OCI-LY3 (cell line): Measurements from ENCODE around the gene ARHGEF28.

Source experiments
- EZH2phosphoT487 ChIP-seq: fragments of 200-600 bp; shearing (Covaris generic); IDR thresholded peaks from 2 replicates; pipeline ENCODE4 v1.6.1; 2018; ENCODE audit warnings: antibody characterized with exemption, mixed run types, low read depth
- TF ChIP-seq, protein P1 (sequence below): fragments of 200-600, 300-600 bp; sonication (generic); IDR thresholded peaks from 2 replicates; pipeline ENCODE4 v1.5.1; 2014; ENCODE audit warnings: antibody characterized with exemption, low read length, low read depth

DNA sequence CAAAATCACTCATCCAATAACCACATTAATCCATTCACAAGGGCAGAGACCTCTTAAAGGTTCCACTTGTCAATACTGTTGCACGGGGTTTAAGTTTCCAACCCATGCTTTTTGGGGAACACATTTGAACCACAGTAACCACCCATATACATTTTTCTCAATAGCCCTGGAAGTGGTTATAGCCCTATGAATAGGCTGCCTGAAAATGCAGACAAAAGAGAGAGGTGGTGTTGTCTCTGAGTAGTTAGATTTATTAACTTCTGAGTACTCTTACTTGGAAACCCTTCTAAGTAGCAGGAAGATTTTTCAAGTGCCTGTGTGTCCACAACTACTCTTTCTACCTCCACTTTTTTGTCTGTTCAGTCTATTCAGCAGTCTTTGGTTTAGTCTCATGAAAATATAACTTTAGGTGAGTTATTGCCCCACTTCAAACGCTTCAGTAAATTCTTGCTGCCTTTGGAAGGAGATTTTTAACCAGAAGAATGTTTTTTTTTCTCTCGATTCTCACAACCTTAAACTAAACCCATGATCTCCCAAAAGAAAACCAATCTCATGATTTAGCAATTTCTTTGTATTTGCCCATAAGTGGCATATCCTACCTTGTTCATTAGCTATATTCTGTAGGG, 42.6 kb downstream of the ARHGEF28 start:
- TF ChIP-seq, protein P1, sequence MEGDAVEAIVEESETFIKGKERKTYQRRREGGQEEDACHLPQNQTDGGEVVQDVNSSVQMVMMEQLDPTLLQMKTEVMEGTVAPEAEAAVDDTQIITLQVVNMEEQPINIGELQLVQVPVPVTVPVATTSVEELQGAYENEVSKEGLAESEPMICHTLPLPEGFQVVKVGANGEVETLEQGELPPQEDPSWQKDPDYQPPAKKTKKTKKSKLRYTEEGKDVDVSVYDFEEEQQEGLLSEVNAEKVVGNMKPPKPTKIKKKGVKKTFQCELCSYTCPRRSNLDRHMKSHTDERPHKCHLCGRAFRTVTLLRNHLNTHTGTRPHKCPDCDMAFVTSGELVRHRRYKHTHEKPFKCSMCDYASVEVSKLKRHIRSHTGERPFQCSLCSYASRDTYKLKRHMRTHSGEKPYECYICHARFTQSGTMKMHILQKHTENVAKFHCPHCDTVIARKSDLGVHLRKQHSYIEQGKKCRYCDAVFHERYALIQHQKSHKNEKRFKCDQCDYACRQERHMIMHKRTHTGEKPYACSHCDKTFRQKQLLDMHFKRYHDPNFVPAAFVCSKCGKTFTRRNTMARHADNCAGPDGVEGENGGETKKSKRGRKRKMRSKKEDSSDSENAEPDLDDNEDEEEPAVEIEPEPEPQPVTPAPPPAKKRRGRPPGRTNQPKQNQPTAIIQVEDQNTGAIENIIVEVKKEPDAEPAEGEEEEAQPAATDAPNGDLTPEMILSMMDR: no peak
- TF ChIP-seq EZH2phosphoT487: no peak
